SK-N-SH treated with all-trans-retinoic acid at 6 μM for 48 hours (cell line): ENCODE measurements around the gene PSTPIP2.

Experiments
- ATAC-seq: fragments of 200-7000 bp; cut with Tn5 transposase; 3 replicates; pipeline ENCODE4 v1.9.1; 2020; ENCODE audit warnings: mild to moderate bottlenecking, moderate library complexity
- ARNTL ChIP-seq: fragments of 450-650 bp; formaldehyde crosslinking; IDR thresholded peaks from 2 replicates; pipeline ENCODE4 v1.5.0; 2020; ENCODE audit warnings: low read depth, mild to moderate bottlenecking, moderate library complexity, borderline replicate concordance
- BACH2 ChIP-seq: fragments of 250-450 bp; sonication (Bioruptor Pico); IDR thresholded peaks from 2 replicates; pipeline ENCODE4 v1.9.0; 2021; ENCODE audit warnings: mild to moderate bottlenecking, borderline replicate concordance
- CREB5 ChIP-seq: fragments of 250-450 bp; sonication (Bioruptor Pico); IDR thresholded peaks from 2 replicates; pipeline ENCODE4 v1.5.1; 2020; ENCODE audit warnings: low read depth, mild to moderate bottlenecking, moderate library complexity
- CSDC2 ChIP-seq: fragments of 250-450 bp; sonication (Bioruptor Pico); IDR thresholded peaks from 2 replicates; pipeline ENCODE4 v1.5.0; 2020; ENCODE audit warnings: mild to moderate bottlenecking, moderate library complexity
- CSRNP3 ChIP-seq: fragments of 250-450 bp; sonication (Bioruptor Pico); IDR thresholded peaks from 2 replicates; pipeline ENCODE4 v1.5.1; 2021; ENCODE audit warnings: mild to moderate bottlenecking, moderate library complexity
- ESRRG ChIP-seq: fragments of 250-450 bp; sonication (Bioruptor Pico); IDR thresholded peaks from 2 replicates; pipeline ENCODE4 v1.6.1; 2021; ENCODE audit warnings: mild to moderate bottlenecking
- GLIS3 ChIP-seq: fragments of 250-450 bp; sonication (Bioruptor Pico); IDR thresholded peaks from 2 replicates; pipeline ENCODE4 v1.5.0; 2020; ENCODE audit warnings: mild to moderate bottlenecking, moderate library complexity
- ISL1 ChIP-seq: fragments of 250-450 bp; sonication (Bioruptor Pico); IDR thresholded peaks from 2 replicates; pipeline ENCODE4 v2.1.2; 2022; ENCODE audit warnings: mild to moderate bottlenecking, moderate library complexity
- OSR1 ChIP-seq: fragments of 250-450 bp; sonication (Bioruptor Pico); IDR thresholded peaks from 2 replicates; pipeline ENCODE4 v1.8.0; 2022; ENCODE audit warnings: moderate library complexity, mild to moderate bottlenecking, inconsistent platforms
- PATZ1 ChIP-seq: fragments of 250-450 bp; sonication (Bioruptor Pico); IDR thresholded peaks from 2 replicates; pipeline ENCODE4 v1.8.0; 2020; ENCODE audit warnings: mild to moderate bottlenecking, moderate library complexity, borderline replicate concordance
- POU6F1 ChIP-seq: fragments of 250-450 bp; sonication (Bioruptor Pico); IDR thresholded peaks from 2 replicates; pipeline ENCODE4 v1.8.0; 2021; ENCODE audit warnings: low read depth, mild to moderate bottlenecking, moderate library complexity, borderline replicate concordance
- PPARA ChIP-seq: fragments of 250-450 bp; sonication (Bioruptor Pico); IDR thresholded peaks from 2 replicates; pipeline ENCODE4 v1.5.0; 2020; ENCODE audit warnings: mild to moderate bottlenecking, borderline replicate concordance
- RARB ChIP-seq: fragments of 250-450 bp; sonication (Bioruptor Pico); IDR thresholded peaks from 2 replicates; pipeline ENCODE4 v1.8.0; 2021; ENCODE audit warnings: mild to moderate bottlenecking, moderate library complexity
- SNAI2 ChIP-seq: fragments of 250-450 bp; sonication (Bioruptor Pico); IDR thresholded peaks from 2 replicates; pipeline ENCODE4 v1.5.0; 2020; ENCODE audit warnings: mild to moderate bottlenecking, moderate library complexity
- TCF4 ChIP-seq: fragments of 250-450 bp; sonication (Bioruptor Pico); IDR thresholded peaks from 2 replicates; pipeline ENCODE4 v1.8.0; 2021; ENCODE audit warnings: mild to moderate bottlenecking, moderate library complexity, borderline replicate concordance
- TSHZ2 ChIP-seq: fragments of 250-450 bp; sonication (Bioruptor Pico); IDR thresholded peaks from 2 replicates; pipeline ENCODE4 v1.5.0; 2020; ENCODE audit warnings: mild to moderate bottlenecking, moderate library complexity
- ZC3H10 ChIP-seq: fragments of 250-450 bp; sonication (Bioruptor Pico); IDR thresholded peaks from 2 replicates; pipeline ENCODE4 v1.5.1; 2021; ENCODE audit warnings: mild to moderate bottlenecking, moderate library complexity
- ZFP3 ChIP-seq: fragments of 250-450 bp; sonication (Bioruptor Pico); IDR thresholded peaks from 2 replicates; pipeline ENCODE4 v1.5.0; 2020; ENCODE audit warnings: mild to moderate bottlenecking, moderate library complexity
- ZFP30 ChIP-seq: fragments of 450-650 bp; formaldehyde crosslinking; IDR thresholded peaks from 2 replicates; pipeline ENCODE4 v1.5.0; 2022; ENCODE audit warnings: mild to moderate bottlenecking, moderate library complexity
- ZNF565 ChIP-seq: fragments of 450-650 bp; formaldehyde crosslinking; conservative IDR thresholded peaks from 2 replicates; pipeline ENCODE4 v1.5.0; 2020; ENCODE audit warnings: low read depth, mild to moderate bottlenecking, moderate library complexity
- ZNF70 ChIP-seq: fragments of 450-650 bp; formaldehyde crosslinking; IDR thresholded peaks from 2 replicates; pipeline ENCODE4 v1.5.0; 2020; ENCODE audit warnings: mild to moderate bottlenecking, moderate library complexity
- ZNF8 ChIP-seq: fragments of 450-650 bp; formaldehyde crosslinking; IDR thresholded peaks from 2 replicates; pipeline ENCODE4 v1.5.0; 2020; ENCODE audit warnings: mild to moderate bottlenecking, moderate library complexity

The PSTPIP2 gene

GRCh38 chr18:46072376-46072867, 362 bp upstream of the PSTPIP2 start:
- peak; percentile 15; the same call in 2 of the 3 replicates for ATAC-seq
- TF ChIP-seq ZFP3 (no peak), CSRNP3 (CRISPR knock-in tag) (no peak), ISL1 (CRISPR knock-in tag) (no peak), SNAI2 (no peak), CSDC2 (CRISPR knock-in tag) (no peak), ESRRG (CRISPR knock-in tag) (no peak), CREB5 (no peak), ZNF8 (CRISPR knock-in tag) (no peak), PPARA (CRISPR knock-in tag) (no peak), ARNTL (CRISPR knock-in tag) (no peak), ZC3H10 (CRISPR knock-in tag) (no peak), ZNF70 (no peak), TSHZ2 (CRISPR knock-in tag) (no peak), TCF4 (CRISPR knock-in tag) (no peak), OSR1 (no peak), ZFP30 (CRISPR knock-in tag) (no peak), RARB (CRISPR knock-in tag) (no peak), GLIS3 (CRISPR knock-in tag) (no peak), BACH2 (CRISPR knock-in tag) (no peak), POU6F1 (no peak)
- TF ChIP-seq, all 23 proteins: peak for 0

GRCh38 chr18:46070815-46071652, 1.0 kb downstream of the PSTPIP2 start:
- ATAC-seq: no peak; the same call in 2 of the 3 replicates
- TF ChIP-seq ESRRG (CRISPR knock-in tag) (no peak), ISL1 (CRISPR knock-in tag) (no peak), ZNF565 (CRISPR knock-in tag) (no peak), CREB5 (no peak), CSDC2 (CRISPR knock-in tag) (no peak), ZNF70 (no peak), PPARA (CRISPR knock-in tag) (no peak), BACH2 (CRISPR knock-in tag) (no peak), ZFP30 (CRISPR knock-in tag) (no peak), GLIS3 (CRISPR knock-in tag) (no peak), PATZ1 (CRISPR knock-in tag) (no peak), RARB (CRISPR knock-in tag) (no peak), ZFP3 (no peak), OSR1 (no peak)
